Fibroblast of skin of left biceps (primary cell): ENCODE data around the gene DPP3.

Experiments used
- DNase-seq, 2 experiments: peaks; one replicate each; pipeline ENCODE4 v3.0.0-alpha.2; 2013; ENCODE audit warnings: low read depth in 2 of 2

The DPP3 gene

GRCh38 chr11:66484806-66485380 is 4.7 kb downstream of the DPP3 start:
- no peak for DNase-seq

- no peak for DNase-seq
These were observed 8.7 kb downstream of the DPP3 start for GRCh38 chr11:66488957-66489356.

GRCh38 chr11:66489636-66490035 is 9.4 kb downstream of the DPP3 start:
- DNase-seq, result no peak

- no peak for DNase-seq
These were observed 11.2 kb downstream of the DPP3 start for GRCh38 chr11:66491315-66491935.

GRCh38 chr11:66492161-66492865 is 12.1 kb downstream of the DPP3 start:
- no peak for DNase-seq

- no peak for DNase-seq
These were observed 12.9 kb downstream of the DPP3 start for GRCh38 chr11:66493130-66493529.

GRCh38 chr11:66494458-66494857 is 14.2 kb downstream of the DPP3 start:
- no peak for DNase-seq

GRCh38 chr11:66494935-66495334 is 14.7 kb downstream of the DPP3 start:
- DNase-seq, result no peak

GRCh38 chr11:66495401-66495854 is 15.2 kb downstream of the DPP3 start:
- no peak for DNase-seq

- DNase-seq, result no peak
These were observed 17.0 kb downstream of the DPP3 start for GRCh38 chr11:66497206-66497605.

GRCh38 chr11:66498506-66498905 is 18.3 kb downstream of the DPP3 start:
- DNase-seq, result no peak

GRCh38 chr11:66505276-66505816 is 25.1 kb downstream of the DPP3 start:
- no peak for DNase-seq

GRCh38 chr11:66509131-66509561 is 28.9 kb downstream of the DPP3 start:
- no peak for DNase-seq

- DNase-seq, result peak; percentile 31 to 47
These were observed 30.2 kb downstream of the DPP3 start, which contains the start of gene BBS1 for GRCh38 chr11:66510271-66510989. TSS of gene BBS1 (plus strand) at chr11:66510635. CDS start at chr11:66510660, 25 bp downstream.

GRCh38 chr11:66510990-66511339 is 30.7 kb downstream of the DPP3 start:
- DNase-seq, result no peak

- DNase-seq, result no peak
These were observed 43.4 kb downstream of the DPP3 start for GRCh38 chr11:66523611-66524010.

- no peak for DNase-seq
These were observed 44.2 kb downstream of the DPP3 start for GRCh38 chr11:66524304-66525040.

GRCh38 chr11:66529069-66529468 is 48.8 kb downstream of the DPP3 start:
- no peak for DNase-seq

GRCh38 chr11:66529655-66530054 is 49.4 kb downstream of the DPP3 start:
- no peak for DNase-seq

- no peak for DNase-seq
These were observed 50.9 kb downstream of the DPP3 start for GRCh38 chr11:66530927-66531709.

GRCh38 chr11:66531841-66532240 is 51.6 kb downstream of the DPP3 start:
- DNase-seq, result no peak
